ENCODE data around the gene C5orf15.

GRCh38 chr5:133938039-133938821, 30.2 kb downstream of the C5orf15 start:
- TF ChIP-seq CTCF (conservative IDR thresholded peaks at IDR 0.05; ENCODE audit: low read depth in 2 of 2) (no peak), EZH2 (IDR thresholded peaks at IDR 0.05; ENCODE audit: low read depth, unreplicated experiment) (no peak), POLR2AphosphoS5 (IDR thresholded peaks at IDR 0.05; ENCODE audit: low read depth) (no peak)
